SU-DHL-6 (cell line): ENCODE measurements around the gene SOX6.

Experiments
- EZH2phosphoT487 ChIP-seq: fragments of 200-600 bp; sonication (generic), shearing (Covaris generic); conservative IDR thresholded peaks from 2 replicates; pipeline ENCODE4 v1.6.1; 2018; ENCODE audit warnings: mild to moderate bottlenecking, antibody characterized with exemption, low read length, moderate library complexity, mixed read lengths
- TF ChIP-seq, protein P1 (sequence below): fragments of 200-600 bp; sonication (generic); IDR thresholded peaks from one replicate; pipeline ENCODE4 v1.5.1; 2017; ENCODE audit warnings: antibody characterized with exemption, mild to moderate bottlenecking, low read length, moderate library complexity; ENCODE audit not compliant: insufficient read depth, poor library complexity, severe bottlenecking

DNA sequence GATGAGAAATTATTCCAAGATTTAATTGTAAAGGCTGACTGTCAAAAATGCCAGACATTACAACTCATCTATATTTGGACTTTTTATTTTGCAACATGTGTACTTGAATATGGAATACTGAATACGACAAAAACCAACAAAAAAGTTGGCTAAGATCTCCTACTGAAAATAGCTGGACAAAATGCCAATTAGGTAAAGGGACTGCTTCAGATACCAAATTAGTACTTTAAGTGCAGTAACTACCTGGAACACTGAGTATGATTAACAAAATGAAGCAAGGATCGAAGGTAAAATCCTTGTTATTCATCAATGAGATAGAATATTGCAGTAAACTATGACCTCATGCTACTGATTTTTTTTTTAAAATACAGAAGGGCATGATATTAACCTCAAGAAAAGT, 173.8 kb downstream of the SOX6 start:
- TF ChIP-seq, protein P1, sequence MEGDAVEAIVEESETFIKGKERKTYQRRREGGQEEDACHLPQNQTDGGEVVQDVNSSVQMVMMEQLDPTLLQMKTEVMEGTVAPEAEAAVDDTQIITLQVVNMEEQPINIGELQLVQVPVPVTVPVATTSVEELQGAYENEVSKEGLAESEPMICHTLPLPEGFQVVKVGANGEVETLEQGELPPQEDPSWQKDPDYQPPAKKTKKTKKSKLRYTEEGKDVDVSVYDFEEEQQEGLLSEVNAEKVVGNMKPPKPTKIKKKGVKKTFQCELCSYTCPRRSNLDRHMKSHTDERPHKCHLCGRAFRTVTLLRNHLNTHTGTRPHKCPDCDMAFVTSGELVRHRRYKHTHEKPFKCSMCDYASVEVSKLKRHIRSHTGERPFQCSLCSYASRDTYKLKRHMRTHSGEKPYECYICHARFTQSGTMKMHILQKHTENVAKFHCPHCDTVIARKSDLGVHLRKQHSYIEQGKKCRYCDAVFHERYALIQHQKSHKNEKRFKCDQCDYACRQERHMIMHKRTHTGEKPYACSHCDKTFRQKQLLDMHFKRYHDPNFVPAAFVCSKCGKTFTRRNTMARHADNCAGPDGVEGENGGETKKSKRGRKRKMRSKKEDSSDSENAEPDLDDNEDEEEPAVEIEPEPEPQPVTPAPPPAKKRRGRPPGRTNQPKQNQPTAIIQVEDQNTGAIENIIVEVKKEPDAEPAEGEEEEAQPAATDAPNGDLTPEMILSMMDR, result no peak
- TF ChIP-seq EZH2phosphoT487, result no peak
